B cell (primary cell): ENCODE measurements around the gene MRPL34. TPM values are rescaled to one million over a fixed set of nuclear protein-coding genes. Genes with fewer than 3 reads are reported as not detected.
A peak's percentile ranks its signal among the peaks of the same experiment; 100 is the strongest.

Source experiments
- ATAC-seq: fragments of 200-7000 bp; cut with Tn5 transposase; one replicate; pipeline ENCODE4 v1.10.0; 2021; ENCODE audit warnings: low read depth, mild to moderate bottlenecking, moderate number of reproducible peaks, moderate library complexity
- CTCF ChIA-PET: fragments of 350-600 bp; sonication (Branson Sonifier 250); formaldehyde crosslinking; loops from one replicate; lab custom pipeline; 2021; ENCODE audit warnings: antibody characterized with exemption, inconsistent platforms; lab: Charles Lee
- POLR2A ChIA-PET: fragments of 350-600 bp; sonication (Branson Sonifier 250); formaldehyde crosslinking; loops from one replicate; lab custom pipeline; 2021; ENCODE audit warnings: antibody characterized with exemption; lab: Charles Lee
- DNase-seq: peaks from one replicate; pipeline ENCODE4 v3.0.0; 2013
- H2AFZ ChIP-seq: 2 replicates; pipeline ENCODE4 v1.6.1; 2012; ENCODE audit warnings: mild to moderate bottlenecking, low read depth, low read length; ENCODE audit not compliant: insufficient read depth, poor library complexity, severe bottlenecking
- H3K27ac ChIP-seq, 2 donors: 1 replicate in 1 of 2; 2 replicates in 1 of 2; pipeline ENCODE4 v1.5.1; 2012 to 2013; ENCODE audit warnings: low read length in 2 of 2, mild to moderate bottlenecking in 2 of 2, moderate library complexity in 1 of 2
- H3K27me3 ChIP-seq, 4 experiments: fragments of 200-600 bp in 1 of 4; sonication (generic) in 1 of 4; replicated peaks in 1 of 4; 1 replicate in 2 of 4; 2 replicates in 2 of 4; pipeline versions ENCODE4 v1.6.1 to v1.7.0; 2013 to 2016; ENCODE audit warnings: low read length in 3 of 4, mild to moderate bottlenecking in 2 of 4, mixed read lengths in 1 of 4, moderate library complexity in 1 of 4; ENCODE audit not compliant: insufficient read depth in 4 of 4, control insufficient read depth in 3 of 4; ENCODE audit errors: control extremely low read depth in 1 of 4
- H3K36me3 ChIP-seq, 2 experiments: replicated peaks in 1 of 2; 1 replicate in 1 of 2; 2 replicates in 1 of 2; pipeline versions ENCODE4 v1.6.1 to v1.7.1; 2013; ENCODE audit warnings: low read length in 1 of 2; ENCODE audit not compliant: insufficient read depth in 2 of 2, control insufficient read depth in 1 of 2; ENCODE audit errors: control extremely low read depth in 1 of 2, extremely low read depth in 1 of 2
- H3K4me1 ChIP-seq, 2 donors: fragments of 200-600 bp in 1 of 2; sonication (generic) in 1 of 2; 1 replicate in 1 of 2; 2 replicates in 1 of 2; pipeline versions ENCODE4 v1.5.1 to v1.6.1; 2013 to 2017; ENCODE audit warnings: low read length in 2 of 2; ENCODE audit not compliant: control insufficient read depth in 2 of 2, insufficient read depth in 2 of 2
- H3K4me2 ChIP-seq: replicated peaks from 2 replicates; pipeline ENCODE3; 2012; ENCODE audit warnings: mild to moderate bottlenecking, low read depth, low read length; ENCODE audit not compliant: poor library complexity, severe bottlenecking
- H3K4me3 ChIP-seq, 5 experiments: fragments of 200-600 bp in 1 of 5; sonication (generic) in 1 of 5; 1 replicate in 3 of 5; 2 replicates in 2 of 5; pipeline versions ENCODE4 v1.5.1 to v1.7.0; 2011 to 2016; ENCODE audit warnings: low read length in 4 of 5, mild to moderate bottlenecking in 4 of 5, low read depth in 2 of 5, control low read depth in 1 of 5, moderate library complexity in 1 of 5; ENCODE audit not compliant: insufficient read depth in 1 of 5; ENCODE audit errors: control extremely low read depth in 1 of 5, extremely low read depth in 1 of 5
- H3K79me2 ChIP-seq: fragments of 200-600 bp; sonication (generic); one replicate; pipeline ENCODE4 v1.6.0; 2016; ENCODE audit warnings: low read length; ENCODE audit not compliant: control insufficient read depth, insufficient read depth
- H3K9ac ChIP-seq: fragments of 200-600 bp; sonication (generic); 2 replicates; pipeline ENCODE4 v1.6.1; 2017; ENCODE audit warnings: mild to moderate bottlenecking, low read length, moderate library complexity
- H3K9me3 ChIP-seq, 3 donors: one replicate each; pipeline versions ENCODE4 v1.6.1 to v1.7.1; 2013; ENCODE audit warnings: low read length in 2 of 3; ENCODE audit not compliant: control insufficient read depth in 2 of 3, insufficient read depth in 1 of 3; ENCODE audit errors: control extremely low read depth in 1 of 3
- H4K20me1 ChIP-seq: 2 replicates; pipeline ENCODE4 v1.6.0; 2012; ENCODE audit warnings: mild to moderate bottlenecking, low read length; ENCODE audit not compliant: insufficient read depth, control insufficient read depth, poor library complexity, severe bottlenecking
- H3K27ac Mint-ChIP-seq: one replicate; pipeline ENCODE4 v1.8.0; 2021; ENCODE audit warnings: mixed read lengths
- H3K27me3 Mint-ChIP-seq: one replicate; pipeline ENCODE4 v1.8.0; 2021; ENCODE audit warnings: mixed read lengths
- H3K4me1 Mint-ChIP-seq: one replicate; pipeline ENCODE4 v1.8.0; 2021; ENCODE audit warnings: mixed read lengths
- H3K4me3 Mint-ChIP-seq: one replicate; pipeline ENCODE4 v1.8.0; 2021; ENCODE audit warnings: mixed read lengths
- H3K9me3 Mint-ChIP-seq: one replicate; pipeline ENCODE4 v1.8.0; 2022; ENCODE audit warnings: mixed read lengths; ENCODE audit not compliant: insufficient read depth
- CTCF ChIP-seq: fragments of 200-600 bp; IDR thresholded peaks from one replicate; pipeline ENCODE4 v1.8.0; 2022; ENCODE audit warnings: antibody characterized with exemption, mild to moderate bottlenecking
- EZH2 ChIP-seq: IDR thresholded peaks from 2 replicates; pipeline ENCODE4 v1.6.1; 2012; ENCODE audit warnings: borderline replicate concordance, low read depth, mild to moderate bottlenecking, moderate library complexity, low read length; ENCODE audit not compliant: insufficient read depth, poor library complexity, severe bottlenecking
- WGBS: methylation state at CpG from one replicate; pipeline ENCODE4 v1.1.5; 2013; ENCODE audit warnings: missing lambda C conversion rate; ENCODE audit not compliant: insufficient coverage; 5-methylcytosine and 5-hydroxymethylcytosine counted together
- intact Hi-C: fragments of 100-400 bp; cut with micrococcal nuclease; formaldehyde crosslinking; loops from one replicate; pipeline ENCODE4 v1.10.0; 2022
- polyA plus RNA-seq: library from polyadenylated mRNA; depleted of rRNA; stranded (reverse); fragments of >200 nt; gene quantifications from 2 replicates; pipeline ENCODE4 v1.2.3, GENCODE V29; 2012
- total RNA-seq, 2 donors: library from RNA; stranded (reverse); fragments of 120-200 nt in 1 of 2; gene quantifications; 1 replicate in 1 of 2; 2 replicates in 1 of 2; pipeline versions ENCODE4 v1.2.3 to v1.2.4, GENCODE V29; 2013 to 2022

MRPL34 gene
- total and polyA plus RNA-seq, 2 donors (not counting 1 experiment from before 2014, with no cell fraction given), result 16.5 to 45.7 TPM

DNA sequence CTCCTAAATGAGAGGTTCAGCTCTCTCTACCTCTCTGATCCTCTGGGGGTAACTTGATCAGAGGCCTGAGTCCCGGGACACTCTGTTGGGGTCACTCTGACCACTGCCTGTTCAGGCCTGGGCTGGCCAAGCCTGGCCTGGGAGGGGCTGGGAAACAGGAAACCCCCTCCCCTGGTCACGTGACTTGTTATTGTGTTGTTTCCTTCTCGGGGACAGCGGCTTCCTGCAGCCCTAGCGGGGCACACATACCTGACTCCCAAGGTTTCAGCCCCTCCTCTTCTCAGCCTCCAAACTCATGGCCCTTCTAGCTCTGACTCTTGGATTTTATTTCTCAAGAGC is 41.1 kb upstream of the MRPL34 start, which contains the start of gene USHBP1:
TSS of gene USHBP1 (minus strand) at position 105 of the 339 bp plus-strand sequence. CDS start 446 bp downstream, outside the sequence.
- WGBS, result no CpG with 5 or more reads among the region's 5 CpGs
- Histone ChIP-seq H3K9me3 (peaks cover 0 to 12% (median 2%) of the 10 kb centered on the region in 3 donors), H3K9ac (no peak within 1 kb of the TSS), H4K20me1 (no peaks in the 10 kb centered on the region), H3K4me1 (peaks cover 6 to 30% of the 10 kb centered on the region in 2 donors), H3K27me3 (no peaks in the 10 kb centered on the region), H3K4me2 (no peak within 1 kb of the TSS), H3K4me3 (no peak within 1 kb of the TSS), H3K36me3 (peaks cover 0 to 4% of the 10 kb centered on the region in 2 experiments), H2AFZ (no peak within 1 kb of the TSS), H3K79me2 (peaks cover 10% of the 10 kb centered on the region), H3K27ac (no peak within 1 kb of the TSS)
- ATAC-seq, result no peak
- no peaks in the 10 kb centered on the region for H3K9me3 Mint-ChIP-seq
- CTCF ChIA-PET, result interaction anchor here (1.0 to 4.9 kb wide), 5 partner anchors 9 to 197 kb away, joined by 3 to 52 read pairs (median 3); partner anchors contain the start of genes ANKLE1 and USE1
- H3K27ac Mint-ChIP-seq, result peak within 1 kb of the TSS; percentile 32
- no peaks in the 10 kb centered on the region for H3K27me3 Mint-ChIP-seq
- H3K4me1 Mint-ChIP-seq, result peaks cover 23% of the 10 kb centered on the region
- TF ChIP-seq CTCF (no peak), EZH2 (no peak)
- no peak for DNase-seq
- intact Hi-C loops, result no loop called here
- POLR2A ChIA-PET, result interaction anchor here (1.0 kb wide), 1 partner anchor 17 kb away, joined by 3 read pairs; the partner anchor contains the start of gene ANKLE1
- peak within 1 kb of the TSS; percentile 49 for H3K4me3 Mint-ChIP-seq

- Histone ChIP-seq H3K79me2 (peaks cover 14% of the 10 kb centered on the region), H3K27me3 (no peaks in the 10 kb centered on the region), H3K4me3 (peak overlapping the region in 1 of 5 experiments; percentile 52), H3K4me1 (peaks cover 6 to 25% of the 10 kb centered on the region in 2 donors), H3K9ac (no peak overlapping the region), H3K36me3 (peaks cover 0 to 8% of the 10 kb centered on the region in 2 experiments), H3K9me3 (no peaks in the 10 kb centered on the region), H4K20me1 (no peaks in the 10 kb centered on the region), H3K27ac (peak overlapping the region; percentile 56 to 66), H3K4me2 (peak overlapping the region; percentile 85), H2AFZ (peak overlapping the region; percentile 42)
- Mint-ChIP-seq H3K9me3 (no peaks in the 10 kb centered on the region), H3K27ac (no peak overlapping the region), H3K4me1 (peaks cover 19% of the 10 kb centered on the region), H3K4me3 (peak overlapping the region; percentile 84), H3K27me3 (no peaks in the 10 kb centered on the region)
- DNase-seq (no peak), ATAC-seq (no peak)
- 100% methylated on average over 2 of the region's 7 CpGs for WGBS
- intact Hi-C loops, result loop anchor here (2.0 kb wide), 1 partner anchor 203 kb away; no protein-coding TSS in a partner anchor
- TF ChIP-seq EZH2 (no peak), CTCF (no peak)
- ChIA-PET POLR2A (interaction anchor here (0.5 to 1.8 kb wide), 10 partner anchors 9 to 1835 kb away, joined by 3 to 12 read pairs (median 6); partner anchors contain the start of genes DDA1, MRPL34 and USE1), CTCF (interaction anchor here (0.8 to 4.9 kb wide), 9 partner anchors 11 to 551 kb away, joined by 3 to 52 read pairs (median 4); partner anchors contain the start of genes ANKLE1, HAUS8 and MYO9B)
These were observed 39.6 kb upstream of the MRPL34 start for GRCh38 chr19:17266026-17266425.
